Activated CD8-positive, alpha-beta memory T cell treated with anti-CD3 and anti-CD28 coated beads, Interleukin-2, amount 50 U/mL, for 48 hours (primary cell): Measurements from ENCODE around the gene RALGPS2.

Source experiments
- DNase-seq: peaks from one replicate; pipeline ENCODE4 v3.0.0-alpha.2; 2020

RALGPS2 gene

GRCh38 chr1:178724728-178725465, at the start of gene RALGPS2:
Gene RALGPS2, plus strand, starts transcription at chr1:178725244. Its CDS starts 51,521 bp downstream, at chr1:178776765.
- DNase-seq = peak; percentile 76

- no peak for DNase-seq
Measured at GRCh38 chr1:178679237-178679636, 45.8 kb upstream of the RALGPS2 start.

GRCh38 chr1:178682429-178682828, 42.6 kb upstream of the RALGPS2 start:
- no peak for DNase-seq

GRCh38 chr1:178682886-178683285, 42.2 kb upstream of the RALGPS2 start:
- DNase-seq = no peak

- no peak for DNase-seq
Measured at GRCh38 chr1:178683291-178683690, 41.8 kb upstream of the RALGPS2 start.

- DNase-seq = no peak
Measured at GRCh38 chr1:178684111-178684510, 40.9 kb upstream of the RALGPS2 start.

- DNase-seq = no peak
Measured at GRCh38 chr1:178684542-178685000, 40.5 kb upstream of the RALGPS2 start.

- no peak for DNase-seq
Measured at GRCh38 chr1:178686407-178686806, 38.6 kb upstream of the RALGPS2 start.

GRCh38 chr1:178688244-178688643, 36.8 kb upstream of the RALGPS2 start:
- no peak for DNase-seq

- DNase-seq = no peak
Measured at GRCh38 chr1:178689769-178690168, 35.3 kb upstream of the RALGPS2 start.

- DNase-seq = no peak
Measured at GRCh38 chr1:178690496-178690895, 34.5 kb upstream of the RALGPS2 start.

- DNase-seq = no peak
Measured at GRCh38 chr1:178692564-178693327, 32.3 kb upstream of the RALGPS2 start.

GRCh38 chr1:178693366-178693765, 31.7 kb upstream of the RALGPS2 start:
- no peak for DNase-seq

GRCh38 chr1:178694923-178695525, 30.0 kb upstream of the RALGPS2 start:
- DNase-seq = no peak

- no peak for DNase-seq
Measured at GRCh38 chr1:178702146-178702545, 22.9 kb upstream of the RALGPS2 start.

GRCh38 chr1:178704833-178705232, 20.2 kb upstream of the RALGPS2 start:
- DNase-seq = no peak

GRCh38 chr1:178706432-178706831, 18.6 kb upstream of the RALGPS2 start:
- DNase-seq = no peak

GRCh38 chr1:178713259-178713658, 11.8 kb upstream of the RALGPS2 start:
- DNase-seq = no peak

GRCh38 chr1:178714453-178714852, 10.6 kb upstream of the RALGPS2 start:
- no peak for DNase-seq

- no peak for DNase-seq
Measured at GRCh38 chr1:178716111-178716510, 8.9 kb upstream of the RALGPS2 start.

GRCh38 chr1:178718520-178718919, 6.5 kb upstream of the RALGPS2 start:
- no peak for DNase-seq

GRCh38 chr1:178723546-178723945, 1.5 kb upstream of the RALGPS2 start:
- no peak for DNase-seq

GRCh38 chr1:178724376-178724727, 692 bp upstream of the RALGPS2 start:
- DNase-seq = no peak
